A172 (cell line): ENCODE results near the gene JUNB. TPM values are rescaled to one million over a fixed set of nuclear protein-coding genes. Genes with fewer than 3 reads are reported as not detected.

Experiments
- DNase-seq: peaks from one replicate; pipeline ENCODE4 v3.0.0-alpha.2; 2015; ENCODE audit warnings: low spot score
- total RNA-seq: library from RNA; depleted of rRNA; stranded (reverse); fragments of >200 nt; shearing (Covaris generic); gene quantifications from 2 replicates; pipeline ENCODE4 v1.2.3, GENCODE V29; 2014; rRNA removed

JUNB gene
- total RNA-seq, 1 experiment from 2014 or later, result 85.7 TPM

DNA sequence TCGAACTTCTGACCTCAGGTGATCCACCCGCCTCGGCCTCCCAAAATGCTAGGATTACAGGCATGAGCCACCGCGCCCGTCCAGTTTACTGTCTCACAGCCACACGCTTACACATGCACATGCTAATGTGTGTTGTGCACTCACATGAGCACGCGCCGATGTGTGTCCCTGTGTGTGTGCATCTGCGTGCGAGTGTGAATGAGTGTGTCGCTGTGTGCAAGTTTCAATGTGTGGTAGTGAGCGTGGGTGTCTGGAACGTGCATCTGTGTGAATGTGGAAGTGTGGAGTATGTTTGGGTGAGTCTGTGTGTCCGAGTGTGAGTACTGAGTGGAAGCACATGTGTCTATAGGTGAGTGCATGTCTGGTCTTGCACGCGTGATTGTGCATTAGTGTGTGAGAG is 51.2 kb downstream of the JUNB start:
- no peak for DNase-seq

Other genes with a start within 250 kb of the JUNB start
- 6.7 TPM in 2 replicates for gene ZNF564, start 240.0 kb upstream of the JUNB start, total RNA-seq
- gene ZNF490, start 180.7 kb upstream of the JUNB start, total RNA-seq, result 4.7 and 6.9 TPM in 2 replicates
- 10.5 and 29.2 TPM in 2 replicates for gene ZNF791, start 180.6 kb upstream of the JUNB start, total RNA-seq
- 45.7 and 65.6 TPM in 2 replicates for gene MAN2B1, start 124.7 kb upstream of the JUNB start, total RNA-seq
- gene WDR83, start 124.7 kb upstream of the JUNB start, total RNA-seq, result 14.9 and 15.1 TPM in 2 replicates
- 132 and 170 TPM in 2 replicates for gene DHPS, start 109.6 kb upstream of the JUNB start, total RNA-seq
- gene GNG14, start 103.5 kb upstream of the JUNB start, total RNA-seq, result not detected in 2 replicates
- gene FBXW9, start 94.9 kb upstream of the JUNB start, total RNA-seq, result 16.7 and 21.8 TPM in 2 replicates
- gene TNPO2, start 67.6 kb upstream of the JUNB start, total RNA-seq, result 9.3 and 14.5 TPM in 2 replicates
- 344 and 364 TPM in 2 replicates for gene TRIR, start 56.8 kb upstream of the JUNB start, total RNA-seq
- gene GET3, start 54.0 kb upstream of the JUNB start, total RNA-seq, result 198 and 212 TPM in 2 replicates
- gene BEST2, start 39.7 kb upstream of the JUNB start, total RNA-seq, result not detected in 2 replicates
- 10.2 and 20.5 TPM in 2 replicates for gene HOOK2, start 15.9 kb upstream of the JUNB start, total RNA-seq
- gene PRDX2, start 10.3 kb downstream of the JUNB start, total RNA-seq, result not detected in 2 replicates
- gene THSD8, start 10.6 kb downstream of the JUNB start, total RNA-seq, result not detected in 2 replicates
- gene RNASEH2A, start 15.1 kb downstream of the JUNB start, total RNA-seq, result 88.8 and 89.6 TPM in 2 replicates
- 3.4 TPM in 1 of 2 replicates, not detected in the other for gene RTBDN, start 43.1 kb downstream of the JUNB start, total RNA-seq
- 1.3 and 3.2 TPM in 2 replicates for gene MAST1, start 47.0 kb downstream of the JUNB start, total RNA-seq
- 61.3 and 74.4 TPM in 2 replicates for gene DNASE2, start 90.0 kb downstream of the JUNB start, total RNA-seq
- gene KLF1, start 95.7 kb downstream of the JUNB start, total RNA-seq, result not detected in 2 replicates
- gene GCDH, start 99.7 kb downstream of the JUNB start, total RNA-seq, result 25.0 and 25.8 TPM in 2 replicates
- 0.12 and 0.28 TPM in 2 replicates for gene SYCE2, start 127.8 kb downstream of the JUNB start, total RNA-seq
- 98.2 and 99.1 TPM in 2 replicates for gene FARSA, start 142.2 kb downstream of the JUNB start, total RNA-seq
- gene CALR, start 147.1 kb downstream of the JUNB start, total RNA-seq, result 1,790 and 1,863 TPM in 2 replicates
- gene RAD23A, start 154.4 kb downstream of the JUNB start, total RNA-seq, result 180 and 185 TPM in 2 replicates
- gene GADD45GIP1, start 165.7 kb downstream of the JUNB start, total RNA-seq, result 64.2 and 82.8 TPM in 2 replicates
- 0.10 and 0.36 TPM in 2 replicates for gene DAND5, start 178.1 kb downstream of the JUNB start, total RNA-seq
- gene NFIX, start 204.0 kb downstream of the JUNB start, total RNA-seq, result 17.0 and 25.7 TPM in 2 replicates